Spleen (tissue), 7 donors: ENCODE measurements around the gene TNRC6A.

Source experiments
- CTCF ChIP-seq, 11 experiments: fragments of 200-600 bp in 7 of 11; fragments of 450-650 bp in 4 of 11; sonication (generic) in 4 of 11; IDR thresholded peaks in 8 of 11; conservative IDR thresholded peaks in 3 of 11; 1 replicate in 7 of 11; 2 replicates in 4 of 11; pipeline versions ENCODE4 v1.4.0 to v1.8.0; 2016 to 2021; ENCODE audit warnings: antibody characterized with exemption in 11 of 11, inconsistent platforms in 4 of 11, mild to moderate bottlenecking in 1 of 11
- POLR2A ChIP-seq, 3 donors: fragments of 450-650 bp; IDR thresholded peaks; one replicate each; pipeline ENCODE4 v1.5.1; 2017; ENCODE audit warnings: antibody characterized with exemption in 3 of 3, mild to moderate bottlenecking in 1 of 3
- donor health status: DM: no; HTN: no; CAD: no; lungs with moderate emphysema.
- donor health status: DM: no; HTN: no; CAD: no.
- donor health status: DM: no; HTN: no; CAD: no.

GRCh38 chr16:24728011-24728410 is 1.4 kb upstream of the TNRC6A start:
- TF ChIP-seq CTCF (IDR thresholded peaks at IDR 0.05 in 8 of 11, conservative IDR thresholded peaks at IDR 0.05 in 3 of 11), result no peak
- no peak for TF ChIP-seq POLR2A (IDR thresholded peaks at IDR 0.05)
